Embryonic facial prominence (tissue), 1 donor: ENCODE data around the gene MDC1.
"Not testable (repeated sequence)": the region's sequence is repeated elsewhere in the genome, so short reads cannot be mapped to it uniquely, and the experiment has no call there.

Source experiments
- DNase-seq: peaks from one replicate; pipeline ENCODE4 v3.0.0-alpha.2; 2016; ENCODE audit errors: extremely low spot score

Gene MDC1, protein sequence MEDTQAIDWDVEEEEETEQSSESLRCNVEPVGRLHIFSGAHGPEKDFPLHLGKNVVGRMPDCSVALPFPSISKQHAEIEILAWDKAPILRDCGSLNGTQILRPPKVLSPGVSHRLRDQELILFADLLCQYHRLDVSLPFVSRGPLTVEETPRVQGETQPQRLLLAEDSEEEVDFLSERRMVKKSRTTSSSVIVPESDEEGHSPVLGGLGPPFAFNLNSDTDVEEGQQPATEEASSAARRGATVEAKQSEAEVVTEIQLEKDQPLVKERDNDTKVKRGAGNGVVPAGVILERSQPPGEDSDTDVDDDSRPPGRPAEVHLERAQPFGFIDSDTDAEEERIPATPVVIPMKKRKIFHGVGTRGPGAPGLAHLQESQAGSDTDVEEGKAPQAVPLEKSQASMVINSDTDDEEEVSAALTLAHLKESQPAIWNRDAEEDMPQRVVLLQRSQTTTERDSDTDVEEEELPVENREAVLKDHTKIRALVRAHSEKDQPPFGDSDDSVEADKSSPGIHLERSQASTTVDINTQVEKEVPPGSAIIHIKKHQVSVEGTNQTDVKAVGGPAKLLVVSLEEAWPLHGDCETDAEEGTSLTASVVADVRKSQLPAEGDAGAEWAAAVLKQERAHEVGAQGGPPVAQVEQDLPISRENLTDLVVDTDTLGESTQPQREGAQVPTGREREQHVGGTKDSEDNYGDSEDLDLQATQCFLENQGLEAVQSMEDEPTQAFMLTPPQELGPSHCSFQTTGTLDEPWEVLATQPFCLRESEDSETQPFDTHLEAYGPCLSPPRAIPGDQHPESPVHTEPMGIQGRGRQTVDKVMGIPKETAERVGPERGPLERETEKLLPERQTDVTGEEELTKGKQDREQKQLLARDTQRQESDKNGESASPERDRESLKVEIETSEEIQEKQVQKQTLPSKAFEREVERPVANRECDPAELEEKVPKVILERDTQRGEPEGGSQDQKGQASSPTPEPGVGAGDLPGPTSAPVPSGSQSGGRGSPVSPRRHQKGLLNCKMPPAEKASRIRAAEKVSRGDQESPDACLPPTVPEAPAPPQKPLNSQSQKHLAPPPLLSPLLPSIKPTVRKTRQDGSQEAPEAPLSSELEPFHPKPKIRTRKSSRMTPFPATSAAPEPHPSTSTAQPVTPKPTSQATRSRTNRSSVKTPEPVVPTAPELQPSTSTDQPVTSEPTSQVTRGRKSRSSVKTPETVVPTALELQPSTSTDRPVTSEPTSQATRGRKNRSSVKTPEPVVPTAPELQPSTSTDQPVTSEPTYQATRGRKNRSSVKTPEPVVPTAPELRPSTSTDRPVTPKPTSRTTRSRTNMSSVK (N-terminal part only)

DNA sequence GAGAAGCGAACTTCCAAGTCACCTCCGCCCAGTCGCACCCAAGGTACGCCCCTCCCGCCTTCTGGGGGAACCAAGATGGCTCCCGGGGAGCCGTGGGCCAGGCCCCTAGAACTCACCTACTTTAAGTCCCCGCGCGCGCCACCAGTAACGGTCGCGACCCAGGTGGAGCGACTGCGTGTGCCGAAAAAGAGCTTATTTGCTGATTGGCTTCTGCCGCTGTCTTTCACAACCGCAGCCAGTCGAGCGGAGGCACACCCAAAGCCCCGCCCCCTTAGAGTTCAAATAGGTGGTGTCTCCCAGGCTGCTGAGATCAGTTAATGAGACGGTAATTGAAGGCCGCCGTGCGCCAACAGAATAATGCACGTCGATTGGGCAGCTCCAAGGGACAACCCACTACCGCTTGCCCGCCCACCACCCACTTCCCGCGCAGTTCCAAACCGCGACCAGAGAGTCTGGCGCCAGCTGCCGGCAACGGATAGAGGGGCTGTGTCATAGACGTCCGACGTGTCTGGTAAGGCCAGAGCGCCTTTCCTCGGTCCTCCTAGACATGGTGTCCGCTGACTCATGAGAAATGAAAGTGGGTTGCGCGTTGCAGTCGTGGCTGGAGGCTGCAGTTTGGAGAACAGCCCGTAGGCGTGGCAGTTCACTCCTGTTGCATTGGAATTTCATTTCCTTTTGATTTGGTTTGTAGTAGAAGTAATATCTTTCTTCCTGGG is at the start of gene MDC1:
TSS of gene MDC1 (minus strand) at position 153 of the 716 bp plus-strand sequence. CDS start 2,106 bp downstream, outside the sequence.
- DNase-seq: peak; percentile 98

DNA sequence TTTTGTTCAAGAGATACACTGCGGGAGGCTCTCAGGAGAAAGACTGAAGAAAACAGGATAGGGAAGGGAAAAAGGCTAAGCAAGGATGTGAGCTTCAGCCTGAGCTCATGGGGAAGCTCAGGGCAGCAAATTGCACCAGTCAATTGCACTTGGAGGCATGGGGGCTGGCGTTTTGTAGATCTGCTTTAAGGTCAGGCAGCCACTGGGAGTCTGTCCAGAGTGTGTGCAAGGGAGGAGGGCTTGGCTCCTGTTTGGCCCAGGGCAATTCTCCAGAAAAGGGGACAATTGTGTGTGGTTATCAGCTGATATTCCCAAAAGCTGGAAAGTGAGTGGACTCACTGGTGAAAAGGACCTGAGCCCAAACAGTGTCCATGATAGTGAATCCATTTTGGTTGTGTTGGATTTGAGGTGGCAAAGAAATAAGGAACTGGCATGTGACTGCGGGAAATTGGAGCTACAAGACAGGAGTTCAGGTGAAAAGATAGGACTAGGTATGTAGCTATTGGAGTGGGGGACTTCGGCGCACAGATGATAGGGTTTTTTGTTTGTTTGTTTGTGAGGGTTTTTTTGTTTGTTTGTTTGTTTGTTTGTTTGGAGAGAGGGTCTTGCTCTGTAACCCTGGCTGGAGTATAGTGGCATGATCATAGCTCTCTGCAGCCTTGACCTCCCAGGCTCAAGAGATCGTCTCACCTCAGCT is 49.5 kb upstream of the MDC1 start:
- DNase-seq: no peak

DNA sequence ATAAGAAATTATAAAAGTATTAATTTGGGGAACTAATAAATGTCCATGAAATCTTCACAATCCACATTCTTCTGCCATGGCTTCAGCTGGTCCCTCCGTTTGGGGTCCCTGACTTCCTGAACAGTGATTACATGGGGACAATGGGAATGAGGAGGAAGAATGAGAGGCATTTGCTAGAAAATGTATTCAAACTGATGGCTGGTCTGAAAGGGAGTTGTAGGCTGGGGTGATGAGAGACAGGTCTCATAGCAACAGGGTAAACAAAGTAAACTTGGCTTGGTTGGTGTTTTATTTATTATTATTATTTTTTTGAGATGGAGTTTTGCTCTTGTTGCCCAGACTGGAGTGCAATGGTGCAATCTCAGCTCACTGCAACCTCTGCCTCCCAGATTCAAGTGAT is 48.4 kb upstream of the MDC1 start:
- peak; percentile 3 for DNase-seq

DNA sequence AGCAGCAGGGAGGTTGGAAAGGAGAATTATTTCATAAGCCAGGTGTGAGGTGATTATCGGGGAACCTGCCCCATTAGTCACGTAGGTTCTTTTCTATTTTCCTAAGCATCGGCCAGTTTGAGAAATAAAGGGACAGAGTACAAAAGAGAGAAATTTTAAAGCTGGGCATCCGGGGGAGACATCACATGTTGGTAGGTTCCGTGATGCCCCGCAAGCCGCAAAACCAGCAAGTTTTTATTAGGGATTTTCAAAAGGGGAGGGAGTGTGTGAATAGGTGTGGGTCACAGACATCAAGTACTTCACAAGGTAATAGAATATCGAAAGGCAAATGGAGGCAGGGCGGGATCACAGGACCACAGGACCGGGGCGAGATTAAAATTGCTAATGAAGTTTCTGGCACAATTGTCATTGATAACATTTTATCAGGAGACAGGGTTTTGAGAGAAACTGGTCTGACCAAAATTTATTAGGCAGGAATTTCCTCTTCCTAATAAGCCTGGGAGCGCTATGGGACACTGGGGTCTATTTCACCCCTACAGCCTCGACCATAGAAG is 47.5 kb upstream of the MDC1 start:
- not testable (repeated sequence) for DNase-seq

DNA sequence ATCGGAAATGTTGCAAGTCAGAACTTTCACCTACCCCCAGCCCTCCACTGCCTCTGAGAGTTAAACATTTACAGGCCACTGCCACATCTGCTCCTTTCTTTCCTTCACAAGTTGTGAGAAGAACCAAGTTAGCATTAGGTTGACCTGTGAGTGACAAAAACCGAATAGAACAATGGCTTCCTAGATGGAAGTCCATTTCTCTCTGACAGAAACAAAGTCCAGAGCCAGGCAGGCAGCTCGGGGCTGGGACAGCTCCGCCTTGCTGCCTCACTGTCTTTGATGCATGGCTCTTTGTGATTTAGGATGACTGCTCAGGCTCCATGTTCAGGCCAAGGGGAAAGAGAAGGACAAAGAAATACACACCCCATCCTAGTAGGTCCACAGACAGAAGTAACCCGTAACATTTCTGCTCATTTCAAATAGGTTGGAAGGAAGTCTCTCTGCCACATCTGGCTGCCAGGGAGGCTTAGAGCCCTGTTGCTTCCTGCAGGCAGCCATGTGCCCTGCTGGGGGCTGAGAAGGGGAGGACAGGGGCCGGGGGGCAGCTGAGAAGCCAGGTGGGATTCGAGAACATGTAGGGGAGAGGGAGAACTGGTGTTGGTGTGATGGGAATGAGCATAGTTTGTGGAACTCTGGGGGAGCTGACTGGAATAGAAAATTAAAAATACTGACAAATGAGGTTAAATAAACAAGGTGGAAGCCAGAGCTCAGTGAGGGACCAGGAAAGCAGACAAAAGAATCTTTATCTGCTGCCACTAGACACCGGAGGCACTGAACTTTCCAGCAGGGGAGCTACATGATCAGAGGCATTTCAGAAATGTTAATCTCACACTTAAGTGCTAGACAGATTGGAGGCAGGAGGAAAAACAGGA is 46.8 kb upstream of the MDC1 start:
- DNase-seq: no peak

DNA sequence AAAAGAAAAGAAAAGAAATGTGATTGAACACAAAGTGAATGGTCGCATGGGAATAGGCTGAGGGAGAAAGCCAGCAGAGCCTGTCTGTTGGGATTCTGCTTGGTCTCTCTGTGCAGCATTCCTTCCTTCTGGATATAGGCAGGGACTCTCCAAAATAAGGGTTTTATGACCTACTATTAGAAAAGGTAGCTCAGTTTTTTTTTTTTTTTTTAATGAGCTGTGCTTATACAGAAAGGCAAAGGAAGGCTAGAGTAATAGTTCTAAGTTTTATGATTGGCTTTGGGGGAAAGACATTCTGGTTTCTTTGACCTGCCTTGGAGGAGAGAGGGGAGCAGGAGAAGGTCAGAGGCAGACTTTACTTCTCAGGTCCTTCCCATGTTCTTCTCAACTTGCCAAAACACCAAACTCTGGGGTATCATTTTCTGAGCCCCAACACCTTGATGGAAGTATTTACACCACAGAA is 46.1 kb upstream of the MDC1 start:
- DNase-seq: no peak

DNA sequence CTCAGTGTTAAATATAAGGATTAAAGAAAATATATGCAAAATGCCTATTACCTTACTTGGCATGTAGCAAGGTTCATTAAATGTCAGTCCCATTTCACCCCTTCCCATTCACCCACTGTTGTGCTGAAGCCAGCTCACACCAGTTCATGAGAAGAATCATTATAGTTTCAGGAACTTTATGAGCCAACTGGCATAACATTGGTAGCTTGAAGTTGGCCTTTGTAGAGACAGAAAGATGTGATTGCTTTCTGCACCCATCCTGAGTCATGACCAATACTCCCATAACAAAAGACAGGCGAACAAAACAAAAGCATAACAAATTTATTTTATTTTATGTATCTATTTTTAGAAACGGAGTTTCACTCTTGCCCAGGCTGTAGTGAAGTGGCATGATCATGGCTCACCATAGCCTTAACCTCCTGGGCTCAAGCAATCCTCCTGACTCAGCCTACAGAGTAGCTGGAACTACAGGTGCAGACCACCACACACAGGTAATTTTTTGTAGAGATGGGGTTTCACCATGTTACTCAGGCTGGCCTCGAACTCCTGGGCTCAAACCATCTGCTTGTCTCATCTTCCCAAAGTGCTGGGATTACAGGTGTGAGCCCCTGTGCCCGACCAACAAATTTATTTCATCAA is 44.8 kb upstream of the MDC1 start:
- no peak for DNase-seq

DNA sequence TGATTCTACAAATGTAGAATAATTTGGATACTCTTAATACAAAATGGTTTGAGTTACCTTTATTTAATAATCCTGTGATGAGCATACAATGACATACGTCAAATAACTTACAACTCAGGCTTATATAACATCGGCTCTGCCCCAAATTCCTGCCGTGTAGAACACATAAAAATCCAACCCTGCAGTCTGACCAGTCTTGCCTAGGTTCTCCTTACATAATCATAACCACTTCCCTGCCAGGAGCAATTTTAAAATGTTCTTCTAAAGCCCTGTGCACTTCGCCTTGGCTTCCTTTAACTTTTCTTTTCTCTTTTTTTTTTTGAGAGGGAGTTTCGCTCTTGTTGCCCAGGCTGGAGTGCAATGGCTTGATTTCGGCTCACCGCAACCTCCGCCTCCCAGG is 43.5 kb upstream of the MDC1 start:
- no peak for DNase-seq

DNA sequence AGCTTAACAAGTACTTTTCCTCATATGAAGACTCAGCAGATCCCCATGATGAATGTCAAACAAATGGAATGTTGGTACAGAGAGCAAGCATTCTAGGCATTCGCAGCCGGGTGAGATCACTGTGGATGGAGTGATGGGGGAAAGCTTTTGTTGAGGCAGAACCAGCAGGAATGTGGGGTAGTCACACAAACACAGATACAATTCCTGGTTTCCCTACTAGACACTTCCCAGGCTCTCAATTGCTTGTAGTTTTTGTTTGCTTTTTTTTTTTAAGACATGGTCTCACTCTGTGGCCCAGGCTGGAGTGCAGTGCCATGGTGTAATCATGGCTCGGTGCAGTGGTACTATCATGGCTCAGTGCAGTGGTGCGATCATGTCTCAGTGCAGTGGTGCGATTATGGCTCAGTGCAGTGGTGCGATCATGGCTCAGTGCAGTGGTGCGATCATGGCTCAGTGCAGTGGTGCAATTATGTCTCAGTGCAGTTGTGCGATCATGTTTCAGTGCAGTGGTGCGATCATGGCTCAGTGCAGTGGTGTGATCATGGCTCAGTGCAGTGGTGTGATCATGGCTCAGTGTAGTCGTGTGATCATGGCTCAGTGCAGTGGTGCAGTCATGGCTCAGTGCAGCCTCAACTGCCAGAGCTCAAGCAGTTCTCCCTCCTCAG is 42.6 kb upstream of the MDC1 start:
- no peak for DNase-seq

DNA sequence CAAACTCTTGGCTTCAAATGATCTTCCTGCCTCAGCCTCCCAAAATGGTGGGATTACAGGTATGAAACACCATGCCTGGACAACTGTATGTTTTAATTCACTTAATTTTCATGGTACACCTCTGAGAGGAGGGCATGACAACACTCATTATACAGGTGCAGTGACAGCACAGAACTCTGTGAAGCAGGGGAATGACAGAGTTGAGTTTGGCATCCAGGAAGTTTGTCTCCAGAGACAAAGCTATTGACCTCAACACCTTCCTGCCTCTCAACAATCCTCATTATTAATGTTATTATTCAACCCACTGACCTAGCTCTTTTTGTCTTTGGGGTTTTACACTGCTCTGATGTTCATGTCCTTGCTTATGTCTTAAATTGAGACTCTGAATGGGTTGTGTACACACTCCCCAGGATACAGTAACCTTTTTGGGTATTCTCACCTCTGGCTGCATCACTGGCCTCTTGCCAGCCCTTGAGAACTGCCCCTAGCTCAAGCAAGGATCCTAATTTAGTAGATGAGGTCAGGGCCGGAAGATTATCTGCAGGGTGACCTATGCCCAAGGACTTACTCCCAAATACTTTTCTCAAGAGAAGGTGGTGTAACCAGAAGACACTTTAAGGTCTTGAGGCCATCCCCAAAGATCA is 40.3 kb upstream of the MDC1 start:
- no peak for DNase-seq

DNA sequence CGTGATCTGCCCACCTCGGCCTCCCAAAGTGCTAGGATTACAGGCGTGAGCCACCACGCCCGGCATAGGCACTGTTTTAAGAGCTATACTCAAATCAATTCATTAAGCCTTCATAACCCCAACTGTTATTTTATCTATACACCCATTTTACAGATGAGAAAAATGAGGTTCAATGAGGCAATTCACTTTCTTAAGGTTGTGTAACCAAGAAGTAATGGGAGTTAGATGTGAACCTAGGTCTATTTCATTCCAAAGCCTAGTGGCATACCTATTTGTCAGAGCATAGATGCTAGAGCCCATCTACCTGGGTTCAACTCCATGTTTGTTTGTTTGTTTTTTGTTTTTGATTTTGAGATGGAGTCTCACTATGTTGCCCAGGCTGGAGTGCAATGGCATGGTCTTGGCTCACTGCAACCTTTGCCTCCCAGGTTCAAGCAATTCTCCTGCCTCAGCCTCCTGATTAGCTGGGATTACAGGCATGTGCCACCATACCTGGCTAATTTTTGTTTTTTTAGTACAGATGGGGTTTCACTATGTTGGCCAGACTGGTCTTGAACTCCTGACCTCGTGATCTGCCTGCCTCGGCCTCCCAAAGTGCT is 39.4 kb upstream of the MDC1 start:
- not testable (repeated sequence) for DNase-seq

DNA sequence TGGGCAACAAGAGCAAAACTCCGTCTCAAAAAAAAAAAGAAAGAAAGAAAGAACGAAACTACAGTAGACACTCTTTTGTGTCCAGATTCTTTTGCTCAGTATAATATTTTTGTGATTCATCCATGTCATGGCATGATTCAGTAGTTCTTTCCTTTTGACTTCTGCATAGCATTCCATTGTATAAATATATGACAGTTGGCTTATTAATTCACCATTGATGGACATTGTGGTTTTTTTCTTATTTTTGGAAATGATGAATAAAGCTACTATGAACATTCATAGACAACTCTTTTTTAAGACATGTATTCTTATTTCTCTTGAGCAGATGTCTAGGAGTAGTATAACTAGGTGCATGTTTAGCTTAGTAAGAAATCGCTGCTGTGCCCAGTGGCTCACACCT is 37.5 kb upstream of the MDC1 start:
- DNase-seq: no peak

DNA sequence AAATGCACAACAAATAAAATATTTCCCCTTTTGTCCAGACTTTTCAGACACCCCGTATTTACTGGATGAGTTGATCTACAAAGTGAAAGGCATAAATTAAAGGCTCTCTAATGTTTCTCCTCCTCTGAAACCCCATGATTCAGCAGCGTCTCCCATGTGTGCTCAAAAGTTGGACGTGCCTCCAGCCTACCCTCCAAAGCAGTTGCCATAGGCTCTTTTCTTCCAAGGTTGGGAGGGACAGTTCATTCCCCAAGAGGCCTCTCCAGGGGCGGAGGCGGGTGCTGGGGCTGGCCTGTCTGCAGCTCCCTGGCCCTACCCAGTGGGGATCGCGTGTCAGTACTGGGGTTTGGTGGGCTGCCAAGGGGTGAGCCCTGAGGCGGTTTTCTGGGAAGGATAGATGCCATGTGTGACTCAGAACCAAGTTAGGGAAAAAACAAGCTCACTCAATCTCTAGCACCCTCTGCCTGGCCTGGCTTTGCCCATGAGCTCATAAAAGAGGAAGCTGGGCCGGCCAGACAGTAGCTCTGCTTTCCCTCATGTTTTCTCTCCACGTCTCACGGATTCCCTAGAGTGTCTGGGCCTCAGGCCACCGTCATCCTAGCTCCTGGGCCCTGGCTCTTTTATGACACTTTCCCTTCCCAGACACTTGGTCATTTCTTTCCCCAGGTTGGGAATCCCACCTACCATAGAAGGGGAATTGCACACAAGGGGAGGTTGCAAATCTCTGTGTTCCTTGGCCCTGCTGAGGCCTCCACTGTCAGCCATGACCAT is 35.3 kb upstream of the MDC1 start:
- DNase-seq: peak; percentile 62

DNA sequence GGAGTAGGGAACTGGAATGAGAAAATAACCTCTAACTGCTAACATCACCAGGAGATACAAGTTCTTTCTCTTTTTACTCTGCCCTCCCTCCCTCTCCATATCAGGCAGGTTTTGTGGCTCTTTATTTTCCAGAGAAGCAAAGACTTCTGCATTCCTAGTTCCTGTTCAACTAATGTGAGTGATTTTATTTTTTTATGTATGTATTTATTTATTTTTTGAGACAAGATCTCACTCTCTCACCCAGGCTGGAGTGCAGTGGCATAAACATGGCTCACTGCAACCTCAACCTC is 33.2 kb upstream of the MDC1 start:
- no peak for DNase-seq

DNA sequence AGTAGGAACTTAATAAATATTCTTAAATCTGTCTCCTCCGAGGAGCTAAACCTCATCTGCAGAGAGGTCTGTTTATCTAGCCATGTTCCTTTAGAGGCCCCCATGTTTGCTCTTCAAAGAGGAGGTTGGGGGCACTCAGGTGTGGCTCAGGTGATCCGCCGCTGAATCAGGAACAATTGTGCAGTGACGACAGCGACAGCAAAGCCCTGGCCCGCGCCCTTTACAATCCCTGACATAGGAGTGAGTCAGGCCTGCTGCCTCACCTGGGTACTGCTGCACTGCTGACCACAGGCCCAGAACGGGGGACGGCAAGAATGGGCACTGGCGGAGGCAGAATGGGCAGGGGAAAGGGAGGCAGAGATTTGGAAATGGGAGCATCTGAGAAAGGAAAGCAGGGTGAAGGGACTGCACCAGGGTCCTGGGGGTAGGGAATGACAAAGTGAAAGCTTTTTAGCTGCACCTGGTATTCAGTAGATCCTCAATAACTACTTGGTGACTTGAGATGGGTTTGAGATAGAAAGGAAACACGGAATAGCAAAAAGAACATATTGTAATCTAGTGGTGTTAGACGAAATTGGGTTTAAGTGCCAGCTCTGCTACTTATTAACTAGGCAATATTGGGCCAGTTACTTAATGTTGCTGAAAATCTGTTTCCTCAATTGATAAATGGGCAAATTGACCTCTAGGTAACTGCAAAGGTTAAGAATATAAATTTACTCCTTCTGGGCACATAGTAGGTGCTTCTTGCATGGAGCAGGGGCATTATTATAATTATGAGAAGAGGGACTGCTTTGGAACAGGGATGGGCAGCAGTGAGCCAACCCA is 32.7 kb upstream of the MDC1 start:
- no peak for DNase-seq
